HFF-Myc (cell line): ENCODE measurements around the gene DUSP9.

Source experiments
- DNase-seq: peaks from one replicate; pipeline ENCODE4 v3.0.0-alpha.2; 2011; ENCODE audit warnings: low read depth; ENCODE audit errors: extremely low read depth
- H3K4me3 ChIP-seq: replicated peaks from 2 replicates; pipeline ENCODE4 v1.5.1; 2011; ENCODE audit warnings: low read depth, mild to moderate bottlenecking, control low read depth, low read length
- TF ChIP-seq, protein P1 (sequence below): IDR thresholded peaks from 2 replicates; pipeline ENCODE4 v1.5.1; 2012; ENCODE audit warnings: mild to moderate bottlenecking, low read depth, low read length, control low read depth; ENCODE audit errors: missing control alignments

The DUSP9 gene

DNA sequence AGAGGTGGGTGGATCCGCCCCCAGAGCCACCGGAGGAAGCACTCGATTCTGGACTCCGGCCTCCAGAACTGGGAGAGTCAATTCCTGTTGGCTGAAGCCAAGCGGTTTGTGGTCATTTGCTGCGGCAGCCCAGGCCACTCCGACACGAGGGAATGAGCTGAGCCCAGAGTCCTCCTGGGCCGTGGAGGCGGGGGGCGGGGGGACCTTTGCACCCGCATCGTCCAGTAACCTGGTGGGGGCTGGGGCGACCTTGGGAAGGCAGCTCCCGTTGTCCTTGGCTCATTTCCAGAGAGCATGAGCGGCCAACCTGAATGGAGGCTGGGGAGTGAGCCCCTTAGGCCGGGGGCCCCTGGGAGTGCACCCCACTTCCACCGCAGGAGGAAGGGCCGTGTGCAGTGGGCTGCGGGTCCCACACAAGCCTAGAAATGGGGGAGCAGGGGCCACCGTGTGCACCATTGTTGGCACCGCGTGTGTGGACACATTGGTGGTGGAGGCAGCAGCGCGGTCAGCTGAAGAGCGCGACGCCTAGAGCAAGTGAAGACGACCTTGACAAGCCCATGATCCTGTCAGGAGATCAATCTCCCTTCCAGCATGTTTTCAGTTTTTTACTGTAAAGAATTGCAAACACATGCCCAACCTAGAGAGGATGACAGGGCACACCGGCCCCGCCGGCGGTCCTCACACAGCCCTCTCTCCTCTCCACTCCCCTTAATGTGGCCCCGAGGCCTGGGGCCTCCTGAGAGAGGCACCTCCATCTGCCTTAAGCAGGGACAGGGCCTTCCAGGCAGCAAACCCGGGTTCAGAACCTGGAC, 19.9 kb upstream of the DUSP9 start:
- no peak overlapping the region for H3K4me3 ChIP-seq
- no peak for DNase-seq
- TF ChIP-seq, protein P1, sequence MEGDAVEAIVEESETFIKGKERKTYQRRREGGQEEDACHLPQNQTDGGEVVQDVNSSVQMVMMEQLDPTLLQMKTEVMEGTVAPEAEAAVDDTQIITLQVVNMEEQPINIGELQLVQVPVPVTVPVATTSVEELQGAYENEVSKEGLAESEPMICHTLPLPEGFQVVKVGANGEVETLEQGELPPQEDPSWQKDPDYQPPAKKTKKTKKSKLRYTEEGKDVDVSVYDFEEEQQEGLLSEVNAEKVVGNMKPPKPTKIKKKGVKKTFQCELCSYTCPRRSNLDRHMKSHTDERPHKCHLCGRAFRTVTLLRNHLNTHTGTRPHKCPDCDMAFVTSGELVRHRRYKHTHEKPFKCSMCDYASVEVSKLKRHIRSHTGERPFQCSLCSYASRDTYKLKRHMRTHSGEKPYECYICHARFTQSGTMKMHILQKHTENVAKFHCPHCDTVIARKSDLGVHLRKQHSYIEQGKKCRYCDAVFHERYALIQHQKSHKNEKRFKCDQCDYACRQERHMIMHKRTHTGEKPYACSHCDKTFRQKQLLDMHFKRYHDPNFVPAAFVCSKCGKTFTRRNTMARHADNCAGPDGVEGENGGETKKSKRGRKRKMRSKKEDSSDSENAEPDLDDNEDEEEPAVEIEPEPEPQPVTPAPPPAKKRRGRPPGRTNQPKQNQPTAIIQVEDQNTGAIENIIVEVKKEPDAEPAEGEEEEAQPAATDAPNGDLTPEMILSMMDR = no peak

DNA sequence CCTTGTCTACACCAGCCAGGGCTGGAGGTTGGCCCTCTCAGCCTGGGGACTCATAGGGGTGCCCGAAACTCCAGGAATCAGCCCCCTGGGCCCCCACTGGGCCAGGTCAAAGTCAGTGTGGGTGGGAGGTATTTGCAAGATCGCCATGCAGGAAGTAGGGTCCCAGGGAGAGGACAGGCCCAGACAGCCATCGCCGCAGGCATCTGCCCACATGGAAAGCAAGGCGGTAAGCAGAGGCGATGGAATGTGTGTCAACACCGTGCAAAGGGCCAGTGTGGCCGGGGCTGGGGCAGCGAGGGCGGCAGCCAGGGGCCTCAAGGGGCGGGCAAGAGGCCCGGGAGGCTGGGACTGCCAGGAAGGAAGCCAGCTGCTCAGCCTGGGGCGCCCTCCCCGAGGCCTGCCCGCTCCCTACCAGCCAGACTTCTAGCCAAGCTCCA, 19.3 kb upstream of the DUSP9 start:
- no peak for DNase-seq
- no peak overlapping the region for H3K4me3 ChIP-seq
- TF ChIP-seq, protein P1 = no peak

DNA sequence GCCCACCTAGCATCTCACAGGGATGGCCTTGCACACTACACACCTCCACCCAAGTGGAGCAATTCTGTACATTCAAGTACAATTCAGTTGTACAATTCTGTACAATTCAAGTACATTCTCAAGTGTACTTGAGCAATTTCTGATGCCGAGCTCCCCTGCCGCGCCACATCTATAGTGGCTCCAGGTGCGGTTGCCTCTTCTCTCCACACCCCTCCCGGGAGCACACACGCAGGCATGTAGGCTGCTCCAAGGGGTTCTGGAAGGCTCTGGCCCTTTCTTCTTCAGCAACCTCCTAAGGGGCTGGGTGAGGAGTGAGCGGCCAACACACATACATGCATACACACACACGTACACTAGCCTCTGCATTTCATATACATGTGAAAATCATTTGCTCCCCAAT, 18.9 kb upstream of the DUSP9 start:
- no peak overlapping the region for H3K4me3 ChIP-seq
- no peak for DNase-seq
- TF ChIP-seq, protein P1 = no peak

DNA sequence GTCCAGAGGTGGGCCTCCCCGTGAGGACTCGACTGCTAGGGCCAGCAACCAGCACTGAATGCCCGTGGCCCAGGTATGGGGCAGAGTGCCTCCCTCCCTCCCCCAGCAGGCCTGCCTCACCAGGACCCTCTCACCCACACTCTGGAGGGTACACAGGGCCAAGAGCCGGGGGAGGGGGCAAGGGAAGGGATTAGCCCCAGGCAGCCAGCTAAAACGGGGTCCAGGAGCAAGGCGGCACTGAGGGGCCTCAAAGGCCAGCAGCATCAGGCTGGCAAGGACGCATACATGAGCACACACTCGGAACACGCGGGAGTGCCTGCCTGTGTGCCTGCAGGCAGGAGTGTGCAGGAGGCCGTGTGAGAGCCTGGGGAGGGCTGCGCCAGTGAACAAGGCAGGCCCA, 18.3 kb upstream of the DUSP9 start:
- no peak overlapping the region for H3K4me3 ChIP-seq
- DNase-seq = no peak
- TF ChIP-seq, protein P1 = no peak

DNA sequence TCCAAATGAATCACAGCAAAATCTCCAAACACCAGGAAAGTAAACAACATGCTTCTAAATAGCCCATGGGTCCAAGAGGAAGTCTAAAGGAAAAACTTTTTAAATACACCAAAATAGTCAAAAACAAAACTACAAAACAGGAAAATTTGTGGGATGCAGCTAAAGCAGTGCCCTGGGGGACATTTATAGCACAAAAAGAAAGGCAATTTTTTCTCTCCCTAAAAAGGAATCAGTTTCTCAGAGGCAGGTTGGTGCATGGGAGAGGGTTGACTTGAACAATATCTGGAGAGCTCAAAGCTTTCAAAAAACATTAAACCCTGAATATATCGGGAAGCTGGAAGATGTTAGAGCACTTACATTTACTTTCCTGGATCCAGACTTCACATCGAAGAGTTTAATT, 15.7 kb upstream of the DUSP9 start:
- no peak for DNase-seq
- TF ChIP-seq, protein P1 = no peak
- H3K4me3 ChIP-seq = no peak overlapping the region

DNA sequence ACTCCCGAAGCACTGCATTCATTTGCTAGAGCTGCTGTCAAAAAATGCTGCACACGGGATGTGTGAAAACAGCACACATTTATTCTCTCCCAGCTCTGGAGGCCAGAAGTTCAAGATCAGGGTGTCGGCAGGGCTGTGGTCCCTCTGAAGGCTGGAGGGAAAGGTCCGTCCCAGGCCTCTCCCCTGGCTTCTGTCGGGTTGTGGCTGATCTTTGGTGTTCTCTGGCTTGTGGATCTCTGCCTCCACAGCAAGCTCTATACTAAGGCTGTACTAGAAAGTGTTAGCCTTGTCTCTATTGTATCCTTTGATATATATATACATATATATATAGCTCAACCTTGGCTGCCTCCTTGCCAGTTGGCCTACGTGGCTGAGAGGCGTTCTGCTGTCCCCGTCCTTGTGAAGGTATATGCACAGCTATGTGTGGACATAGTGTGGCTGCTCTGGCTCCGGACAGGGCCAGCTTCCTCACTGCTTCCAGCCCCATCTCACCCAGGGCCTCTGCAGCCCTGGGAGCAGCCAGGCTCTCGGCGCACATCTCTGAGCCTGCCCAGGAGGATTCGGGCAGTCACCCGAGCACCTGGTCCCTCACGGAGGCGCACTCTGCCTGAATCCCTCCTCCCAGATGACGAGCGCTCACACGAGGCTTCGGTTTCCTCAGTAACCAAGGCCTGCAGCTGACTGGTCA, 15.0 kb upstream of the DUSP9 start:
- TF ChIP-seq, protein P1 = no peak
- H3K4me3 ChIP-seq = no peak overlapping the region
- DNase-seq = no peak

DNA sequence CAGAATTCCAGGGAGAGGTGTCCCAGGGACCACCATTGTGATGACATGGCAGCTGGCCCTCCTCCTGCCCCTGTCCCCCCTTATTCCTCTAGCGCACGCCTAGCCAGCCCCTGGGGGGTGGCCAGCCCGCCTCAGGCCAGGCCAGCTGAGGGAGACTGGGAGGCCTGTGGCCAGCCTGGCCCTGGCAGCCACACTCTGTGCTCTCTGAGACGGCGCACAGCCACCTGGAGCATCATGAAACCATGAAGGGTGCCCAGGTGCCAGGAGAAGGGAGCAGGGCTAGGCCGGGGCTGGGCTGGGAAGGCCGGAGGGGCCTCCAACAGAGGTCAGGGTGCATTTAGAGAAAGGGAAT, 14.4 kb upstream of the DUSP9 start:
- no peak overlapping the region for H3K4me3 ChIP-seq
- DNase-seq = no peak
- TF ChIP-seq, protein P1 = no peak
